Endothelial cell (in vitro differentiated cells): Measurements from ENCODE around the gene SHF. TPM values are rescaled to one million over a fixed set of nuclear protein-coding genes. Genes with fewer than 3 reads are reported as not detected.

ENCODE experiments used
- DNase-seq: peaks from one replicate; pipeline ENCODE4 v3.0.0; 2021; ENCODE audit warnings: low spot score
- H3K27ac Mint-ChIP-seq: one replicate; pipeline ENCODE4 v1.8.0; 2021; ENCODE audit warnings: mixed read lengths, inconsistent platforms; ENCODE audit not compliant: unreplicated experiment
- H3K27me3 Mint-ChIP-seq: one replicate; pipeline ENCODE4 v1.8.0; 2021; ENCODE audit warnings: mild to moderate bottlenecking, moderate library complexity, mixed read lengths, inconsistent platforms; ENCODE audit not compliant: unreplicated experiment
- H3K36me3 Mint-ChIP-seq: one replicate; pipeline ENCODE4 v1.8.0; 2021; ENCODE audit warnings: mild to moderate bottlenecking, low read depth, mixed read lengths, inconsistent platforms; ENCODE audit not compliant: unreplicated experiment
- H3K4me1 Mint-ChIP-seq: one replicate; pipeline ENCODE4 v1.8.0; 2021; ENCODE audit warnings: mild to moderate bottlenecking, mixed read lengths, inconsistent platforms; ENCODE audit not compliant: unreplicated experiment
- H3K4me3 Mint-ChIP-seq: one replicate; pipeline ENCODE4 v1.8.0; 2021; ENCODE audit warnings: mild to moderate bottlenecking, mixed read lengths, inconsistent platforms; ENCODE audit not compliant: unreplicated experiment
- H3K9me3 Mint-ChIP-seq: one replicate; pipeline ENCODE4 v1.8.0; 2021; ENCODE audit warnings: mixed read lengths, inconsistent platforms; ENCODE audit not compliant: unreplicated experiment
- total RNA-seq: library from RNA; stranded (reverse); fragmentation: NEBNext Ultra II Directional; extraction: Animal tissue kit (Norgen Biotek cat#: 25700); gene quantifications from one replicate; pipeline ENCODE4 v1.2.1, GENCODE V29; 2021; ENCODE audit not compliant: unreplicated experiment
- TF ChIP-seq, protein P1 (sequence below): fragments of 200-600 bp; sonication (generic); IDR thresholded peaks from one replicate; pipeline ENCODE4 v1.5.0; 2021; ENCODE audit warnings: antibody characterized with exemption; ENCODE audit not compliant: unreplicated experiment

SHF gene
- total RNA-seq, 1 donor from 2014 or later, result 23.0 TPM

DNA sequence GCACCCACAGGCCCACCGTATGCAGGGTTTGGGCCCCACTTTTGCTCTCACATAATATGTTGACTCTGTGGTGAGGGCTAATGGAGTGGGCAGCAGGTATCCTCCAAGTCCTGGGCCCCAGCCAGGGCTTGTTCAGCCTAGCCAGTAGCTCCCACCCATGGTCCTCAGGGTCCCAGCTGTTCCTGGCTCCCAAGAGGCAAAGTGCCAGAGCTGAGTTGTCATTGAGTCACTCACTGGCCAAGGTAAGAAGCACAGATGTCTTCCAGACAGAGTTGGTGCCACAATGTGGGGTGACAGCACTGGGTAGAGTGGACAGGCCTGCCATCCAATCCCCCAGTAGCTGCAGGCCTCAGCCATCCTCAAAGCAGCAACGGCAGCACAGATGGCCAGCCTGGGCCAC lies 4.3 kb downstream of the SHF start:
- DNase-seq, result no peak
- Mint-ChIP-seq H3K27ac (no peak overlapping the region), H3K36me3 (peaks cover 26% of the 10 kb centered on the region), H3K4me1 (peaks cover 46% of the 10 kb centered on the region), H3K27me3 (peaks cover 17% of the 10 kb centered on the region), H3K4me3 (no peak overlapping the region), H3K9me3 (no peaks in the 10 kb centered on the region)
- TF ChIP-seq, protein P1, sequence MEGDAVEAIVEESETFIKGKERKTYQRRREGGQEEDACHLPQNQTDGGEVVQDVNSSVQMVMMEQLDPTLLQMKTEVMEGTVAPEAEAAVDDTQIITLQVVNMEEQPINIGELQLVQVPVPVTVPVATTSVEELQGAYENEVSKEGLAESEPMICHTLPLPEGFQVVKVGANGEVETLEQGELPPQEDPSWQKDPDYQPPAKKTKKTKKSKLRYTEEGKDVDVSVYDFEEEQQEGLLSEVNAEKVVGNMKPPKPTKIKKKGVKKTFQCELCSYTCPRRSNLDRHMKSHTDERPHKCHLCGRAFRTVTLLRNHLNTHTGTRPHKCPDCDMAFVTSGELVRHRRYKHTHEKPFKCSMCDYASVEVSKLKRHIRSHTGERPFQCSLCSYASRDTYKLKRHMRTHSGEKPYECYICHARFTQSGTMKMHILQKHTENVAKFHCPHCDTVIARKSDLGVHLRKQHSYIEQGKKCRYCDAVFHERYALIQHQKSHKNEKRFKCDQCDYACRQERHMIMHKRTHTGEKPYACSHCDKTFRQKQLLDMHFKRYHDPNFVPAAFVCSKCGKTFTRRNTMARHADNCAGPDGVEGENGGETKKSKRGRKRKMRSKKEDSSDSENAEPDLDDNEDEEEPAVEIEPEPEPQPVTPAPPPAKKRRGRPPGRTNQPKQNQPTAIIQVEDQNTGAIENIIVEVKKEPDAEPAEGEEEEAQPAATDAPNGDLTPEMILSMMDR, result no peak

DNA sequence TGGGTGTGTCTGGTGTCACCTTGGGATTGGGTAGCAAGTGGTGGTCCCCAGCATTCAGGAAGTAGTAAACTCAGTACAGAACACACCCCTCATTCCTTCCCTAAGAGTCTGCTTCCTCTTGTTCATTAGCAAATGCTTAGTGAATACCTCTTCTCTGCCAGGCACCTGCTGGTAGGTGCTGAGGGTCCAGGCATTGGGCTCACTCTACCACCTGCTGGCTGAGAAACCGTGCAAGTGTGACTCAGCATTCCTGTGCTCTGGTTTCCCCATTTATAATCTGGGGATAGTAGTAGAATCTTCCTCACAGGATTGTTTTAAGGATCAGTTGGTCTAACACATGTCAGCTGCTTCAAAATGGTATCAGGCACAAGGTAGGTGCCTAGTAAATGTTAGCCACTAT lies 4.8 kb downstream of the SHF start:
- no peak overlapping the region for H3K27ac Mint-ChIP-seq
- H3K4me3 Mint-ChIP-seq, result no peak overlapping the region
- peaks cover 43% of the 10 kb centered on the region for H3K4me1 Mint-ChIP-seq
- H3K27me3 Mint-ChIP-seq, result peaks cover 13% of the 10 kb centered on the region
- TF ChIP-seq, protein P1, result no peak
- no peak for DNase-seq
- H3K9me3 Mint-ChIP-seq, result no peaks in the 10 kb centered on the region
- H3K36me3 Mint-ChIP-seq, result peaks cover 26% of the 10 kb centered on the region

DNA sequence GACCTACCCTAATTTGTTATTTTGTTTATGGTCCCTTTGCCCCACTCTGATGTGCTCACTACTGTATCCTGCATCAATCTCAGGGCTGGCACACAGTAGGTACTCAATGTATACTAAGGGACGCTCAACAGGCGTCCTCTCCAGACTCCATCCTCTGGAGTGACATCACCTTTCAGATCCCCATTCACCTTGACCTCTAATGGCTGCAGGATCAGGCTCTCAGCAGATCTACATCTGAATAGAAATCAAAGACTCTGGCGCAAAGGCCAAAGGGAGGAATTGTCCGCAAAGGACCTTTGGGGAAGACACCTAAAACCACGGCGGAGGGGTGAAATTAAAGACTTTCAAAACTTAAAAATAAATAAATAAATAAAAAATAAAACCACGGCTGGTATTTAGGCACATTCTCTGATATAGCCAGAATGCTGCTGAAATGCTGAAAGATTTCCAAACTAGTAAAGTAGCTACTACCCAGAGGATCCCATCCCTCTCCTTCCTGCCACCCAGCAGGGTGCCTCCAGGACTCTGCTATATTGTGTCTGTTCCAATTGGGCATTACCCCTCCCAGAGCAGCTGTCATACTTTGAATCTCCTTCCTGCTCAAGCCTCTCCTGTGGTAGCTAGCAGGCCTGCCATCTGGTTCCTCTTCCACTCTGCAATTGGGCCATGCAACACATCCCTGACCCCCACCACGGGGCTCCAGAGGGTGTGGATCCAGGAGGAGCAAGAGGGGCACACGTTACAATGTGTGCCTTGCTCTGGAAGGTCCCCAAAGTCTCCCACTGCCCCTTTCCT lies 6.1 kb downstream of the SHF start:
- Mint-ChIP-seq H3K27me3 (peaks cover 9% of the 10 kb centered on the region), H3K4me1 (peaks cover 39% of the 10 kb centered on the region), H3K9me3 (no peaks in the 10 kb centered on the region), H3K27ac (peak overlapping the region; percentile 67), H3K36me3 (peaks cover 36% of the 10 kb centered on the region), H3K4me3 (peak overlapping the region; percentile 47)
- TF ChIP-seq, protein P1, result no peak
- no peak for DNase-seq

DNA sequence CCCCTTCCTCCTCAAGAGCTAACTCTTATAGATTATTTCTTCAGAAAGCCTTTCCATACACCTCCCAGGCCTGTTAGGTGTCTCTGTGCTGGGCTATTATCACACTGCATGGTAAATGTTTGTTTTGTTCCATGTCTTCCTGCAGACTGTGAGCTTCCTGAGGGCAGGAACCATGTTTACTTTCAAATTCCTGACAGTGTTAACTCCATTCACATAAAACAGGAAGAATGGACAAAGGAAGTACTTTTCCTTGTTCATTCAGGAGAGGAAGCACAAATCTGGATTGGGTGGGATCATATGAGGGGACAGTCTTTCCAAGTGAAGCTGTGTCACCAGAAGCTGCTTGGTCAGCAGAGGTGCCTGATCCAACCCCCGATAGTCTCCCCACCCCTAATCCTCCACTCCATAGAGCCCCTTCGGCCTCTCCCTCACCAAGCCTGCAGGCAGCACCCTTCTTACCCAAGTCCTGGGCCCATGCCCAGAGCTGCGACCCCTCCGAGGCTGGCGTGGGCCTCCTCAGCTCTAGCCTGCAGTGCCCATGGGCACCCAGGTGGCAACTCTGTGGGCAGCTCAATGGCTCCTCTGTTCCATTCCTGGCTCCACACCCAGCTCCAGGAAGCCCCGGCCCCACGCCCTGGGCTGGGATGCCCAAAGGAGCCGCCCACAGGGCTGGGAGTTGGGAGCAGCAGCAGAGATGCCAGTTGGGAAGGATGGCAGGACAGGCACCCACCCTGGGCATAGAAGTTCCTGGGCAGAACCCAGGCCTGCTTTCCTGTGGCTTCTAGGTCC lies 6.9 kb downstream of the SHF start:
- no peak for DNase-seq
- peaks cover 34% of the 10 kb centered on the region for H3K4me1 Mint-ChIP-seq
- peak overlapping the region; percentile 38 for H3K27ac Mint-ChIP-seq
- TF ChIP-seq, protein P1, result no peak
- H3K9me3 Mint-ChIP-seq, result no peaks in the 10 kb centered on the region
- H3K27me3 Mint-ChIP-seq, result peaks cover 12% of the 10 kb centered on the region
- peak overlapping the region; percentile 70 for H3K4me3 Mint-ChIP-seq
- H3K36me3 Mint-ChIP-seq, result peaks cover 44% of the 10 kb centered on the region

DNA sequence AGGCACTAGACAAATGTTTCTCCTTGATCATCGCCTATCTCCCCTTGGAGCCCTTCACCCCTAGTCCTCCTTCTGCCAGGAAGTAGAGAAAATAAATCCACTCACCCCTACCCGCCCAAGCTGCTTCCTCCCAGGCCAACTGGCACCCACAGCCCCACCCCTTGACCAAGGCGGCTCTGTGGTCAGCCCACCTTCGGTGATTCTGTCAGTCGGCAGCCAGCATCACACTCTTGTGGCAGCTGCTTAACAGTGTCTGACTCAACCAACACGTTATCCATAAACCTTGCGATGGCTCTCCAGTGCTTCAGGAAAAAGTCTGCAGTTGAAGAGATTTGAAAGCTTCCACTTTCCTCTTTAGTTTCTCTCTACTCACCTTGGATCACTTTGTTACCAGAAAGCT lies 7.6 kb downstream of the SHF start:
- TF ChIP-seq, protein P1, result no peak
- Mint-ChIP-seq H3K9me3 (no peaks in the 10 kb centered on the region), H3K36me3 (peaks cover 40% of the 10 kb centered on the region), H3K4me3 (peak overlapping the region; percentile 70), H3K27ac (peak overlapping the region; percentile 38), H3K27me3 (peaks cover 12% of the 10 kb centered on the region), H3K4me1 (peaks cover 30% of the 10 kb centered on the region)
- DNase-seq, result no peak
